H9 (cell line): ENCODE measurements around the gene DCST1. TPM values are rescaled to one million over a fixed set of nuclear protein-coding genes. Genes with fewer than 3 reads are reported as not detected.

Experiments
- DNase-seq: peaks from one replicate; pipeline ENCODE4 v3.0.0-alpha.2; 2017
- H2AFZ ChIP-seq: one replicate; pipeline ENCODE4 v1.6.1; 2013; ENCODE audit warnings: mild to moderate bottlenecking, low read length, control low read depth, moderate library complexity
- H2AK5ac ChIP-seq: 2 replicates; pipeline ENCODE4 v1.6.1; 2013; ENCODE audit warnings: low read length, control low read depth, mixed read lengths; ENCODE audit not compliant: insufficient read length
- H2BK120ac ChIP-seq: one replicate; pipeline ENCODE4 v1.6.1; 2013; ENCODE audit warnings: low read depth, mild to moderate bottlenecking, low read length, control low read depth, inconsistent platforms; ENCODE audit not compliant: poor library complexity, severe bottlenecking
- H2BK12ac ChIP-seq: 2 replicates; pipeline ENCODE4 v1.6.1; 2013; ENCODE audit warnings: low read length, control low read depth, mixed read lengths, low read depth; ENCODE audit not compliant: insufficient read length
- H2BK15ac ChIP-seq: 2 replicates; pipeline ENCODE4 v1.6.1; 2013; ENCODE audit warnings: low read depth, low read length, control low read depth
- H2BK20ac ChIP-seq: one replicate; pipeline ENCODE4 v1.6.1; 2013; ENCODE audit warnings: low read depth, mild to moderate bottlenecking, low read length, control low read depth, inconsistent platforms; ENCODE audit not compliant: poor library complexity, severe bottlenecking
- H2BK5ac ChIP-seq: 2 replicates; pipeline ENCODE4 v1.6.1; 2013; ENCODE audit warnings: low read length, control low read depth, mixed read lengths; ENCODE audit not compliant: insufficient read length
- H3K14ac ChIP-seq: 2 replicates; pipeline ENCODE4 v1.6.1; 2013; ENCODE audit warnings: low read length, control low read depth; ENCODE audit not compliant: insufficient read depth
- H3K18ac ChIP-seq: 2 replicates; pipeline ENCODE4 v1.6.1; 2013; ENCODE audit warnings: low read depth, mild to moderate bottlenecking, mixed read lengths, low read length, control low read depth; ENCODE audit not compliant: insufficient read length
- H3K23ac ChIP-seq: 2 replicates; pipeline ENCODE4 v1.6.1; 2013; ENCODE audit warnings: low read length, control low read depth, mixed read lengths, low read depth; ENCODE audit not compliant: insufficient read length
- H3K23me2 ChIP-seq: 2 replicates; pipeline ENCODE4 v1.6.1; 2013; ENCODE audit warnings: low read depth, mild to moderate bottlenecking, mixed read lengths, low read length, control low read depth; ENCODE audit not compliant: insufficient read length, poor library complexity, severe bottlenecking
- H3K27ac ChIP-seq: 2 replicates; pipeline ENCODE4 v1.5.1; 2013; ENCODE audit warnings: low read length, control low read depth, mixed read lengths, low read depth; ENCODE audit not compliant: insufficient read length
- H3K27me3 ChIP-seq: 2 replicates; pipeline ENCODE4 v1.6.1; 2013; ENCODE audit warnings: low read length, control low read depth, inconsistent platforms; ENCODE audit not compliant: insufficient read depth
- H3K4ac ChIP-seq: 2 replicates; pipeline ENCODE4 v1.6.1; 2013; ENCODE audit warnings: low read depth, mild to moderate bottlenecking, control low read depth, inconsistent platforms, low read length, moderate library complexity
- H3K4me1 ChIP-seq: 2 replicates; pipeline ENCODE4 v1.6.1; 2013; ENCODE audit warnings: low read length, control low read depth, inconsistent platforms; ENCODE audit not compliant: insufficient read depth
- H3K4me2 ChIP-seq: 2 replicates; pipeline ENCODE4 v1.6.1; 2013; ENCODE audit warnings: low read length, control low read depth, mixed read lengths; ENCODE audit not compliant: insufficient read length, insufficient read depth
- H3K56ac ChIP-seq: 2 replicates; pipeline ENCODE4 v1.6.1; 2013; ENCODE audit warnings: low read depth, mild to moderate bottlenecking, mixed read lengths, low read length, control low read depth; ENCODE audit not compliant: insufficient read length
- H3K79me1 ChIP-seq: 2 replicates; pipeline ENCODE4 v1.6.1; 2013; ENCODE audit warnings: low read depth, mild to moderate bottlenecking, moderate library complexity, low read length, control low read depth, inconsistent platforms; ENCODE audit not compliant: insufficient read depth, poor library complexity, severe bottlenecking
- H3K79me2 ChIP-seq: 2 replicates; pipeline ENCODE4 v1.6.1; 2013; ENCODE audit warnings: low read length, control low read depth, inconsistent platforms; ENCODE audit not compliant: insufficient read depth
- H3K9ac ChIP-seq: 2 replicates; pipeline ENCODE4 v1.6.1; 2013; ENCODE audit warnings: low read length, control low read depth, mixed read lengths; ENCODE audit not compliant: insufficient read length; ENCODE audit errors: extremely low read depth
- H3K9me3 ChIP-seq: one replicate; pipeline ENCODE4 v1.6.1; 2013; ENCODE audit warnings: low read depth, low read length, inconsistent platforms; ENCODE audit not compliant: control insufficient read depth
- H3T11ph ChIP-seq: one replicate; pipeline ENCODE4 v1.6.1; 2013; ENCODE audit warnings: mild to moderate bottlenecking, low read length, control low read depth, inconsistent platforms
- H4K20me1 ChIP-seq: one replicate; pipeline ENCODE4 v1.6.1; 2013; ENCODE audit not compliant: control insufficient read depth, insufficient read length, insufficient read depth
- H4K5ac ChIP-seq: 2 replicates; pipeline ENCODE4 v1.6.1; 2013; ENCODE audit warnings: low read depth, mild to moderate bottlenecking, mixed read lengths, low read length, control low read depth; ENCODE audit not compliant: insufficient read length
- H4K8ac ChIP-seq: replicated peaks from 2 replicates; pipeline ENCODE4 v1.6.1; 2013; ENCODE audit warnings: low read length, control low read depth, mixed read lengths, low read depth; ENCODE audit not compliant: insufficient read length
- H4K91ac ChIP-seq: 2 replicates; pipeline ENCODE4 v1.6.1; 2013; ENCODE audit warnings: low read depth, mild to moderate bottlenecking, moderate library complexity, mixed read lengths, low read length, control low read depth; ENCODE audit not compliant: insufficient read length
- H3K27ac Mint-ChIP-seq, 3 experiments: 2 replicates in 2 of 3; 3 replicates in 1 of 3; pipeline ENCODE4 v1.8.0; 2020 to 2021; ENCODE audit warnings: mixed read lengths in 3 of 3, mild to moderate bottlenecking in 1 of 3, moderate library complexity in 1 of 3
- H3K27me3 Mint-ChIP-seq: 2 replicates; pipeline ENCODE4 v1.8.0; 2021; ENCODE audit warnings: low read depth, mild to moderate bottlenecking, moderate library complexity, mixed read lengths
- H3K36me3 Mint-ChIP-seq, 3 experiments: 2 replicates in 2 of 3; 3 replicates in 1 of 3; pipeline ENCODE4 v1.8.0; 2020 to 2021; ENCODE audit warnings: low read depth in 3 of 3, mixed read lengths in 3 of 3; ENCODE audit not compliant: insufficient read depth in 1 of 3
- H3K4me1 Mint-ChIP-seq, 2 experiments: 2 replicates each; pipeline ENCODE4 v1.8.0; 2020; ENCODE audit warnings: mixed read lengths in 2 of 2
- H3K4me3 Mint-ChIP-seq, 2 experiments: 2 replicates in 1 of 2; 3 replicates in 1 of 2; pipeline ENCODE4 v1.8.0; 2020 to 2021; ENCODE audit warnings: mild to moderate bottlenecking in 2 of 2, mixed read lengths in 2 of 2, moderate library complexity in 1 of 2
- H3K9me3 Mint-ChIP-seq, 2 experiments: 2 replicates in 1 of 2; 3 replicates in 1 of 2; pipeline ENCODE4 v1.8.0; 2020; ENCODE audit warnings: mild to moderate bottlenecking in 2 of 2, mixed read lengths in 2 of 2, moderate library complexity in 1 of 2
- WGBS: extraction: QIAGEN DNeasy Blood & Tissue Kit; methylation state at CpG from one replicate; pipeline ENCODE4 v1.1.7; 2013; ENCODE audit warnings: missing lambda C conversion rate, low lambda C conversion rate, mixed read lengths; ENCODE audit not compliant: insufficient read length; ENCODE audit errors: extremely low coverage; 5-methylcytosine and 5-hydroxymethylcytosine counted together
- total RNA-seq: library from RNA; stranded (reverse); gene quantifications from 2 replicates; pipeline ENCODE4 v1.2.1, GENCODE V29; 2021
- TF ChIP-seq, protein P1 (sequence below): fragments of 200-600 bp; sonication (generic); conservative IDR thresholded peaks from 3 replicates; pipeline ENCODE4 v1.8.0; 2021; ENCODE audit warnings: antibody characterized with exemption, mild to moderate bottlenecking

Gene DCST1
- total RNA-seq, 1 experiment from 2014 or later, result not detected

- no CpG with 5 or more reads among the region's 12 CpGs for WGBS
- Mint-ChIP-seq H3K27ac (no peak overlapping the region), H3K9me3 (no peaks in the 10 kb centered on the region; a peak in 1 of 5 replicates)
Observed at GRCh38 chr1:155043301-155043702, 9.7 kb downstream of the DCST1 start.

More at GRCh38 chr1:155043301-155043702, 9.7 kb downstream of the DCST1 start:
- no peak overlapping the region for H4K91ac ChIP-seq
- no peak overlapping the region for H2AFZ ChIP-seq
- H4K8ac ChIP-seq, result no peak overlapping the region
- H4K5ac ChIP-seq, result no peak overlapping the region
- H2AK5ac ChIP-seq, result no peak overlapping the region
- H3K4me1 ChIP-seq, result no peaks in the 10 kb centered on the region
- no peaks in the 10 kb centered on the region for H3K27me3 ChIP-seq
- H2BK5ac ChIP-seq, result no peak overlapping the region
- Mint-ChIP-seq H3K4me3 (no peak overlapping the region), H3K27me3 (peaks cover 25% of the 10 kb centered on the region), H3K36me3 (no peaks in the 10 kb centered on the region; a peak in 1 of 7 replicates), H3K4me1 (peaks cover 12 to 37% of the 10 kb centered on the region in 2 experiments)
- no peaks in the 10 kb centered on the region for H3K23me2 ChIP-seq
- H3K14ac ChIP-seq, result no peak overlapping the region
- no peak overlapping the region for H3K4me2 ChIP-seq
- H3T11ph ChIP-seq, result no peak overlapping the region
- no peak overlapping the region for H2BK120ac ChIP-seq
- H3K56ac ChIP-seq, result no peak overlapping the region
- no peak overlapping the region for H2BK15ac ChIP-seq
- DNase-seq, result no peak
- H3K23ac ChIP-seq, result no peak overlapping the region
- no peak overlapping the region for H3K4ac ChIP-seq
- H3K79me1 ChIP-seq, result no peaks in the 10 kb centered on the region
- peaks cover 2% of the 10 kb centered on the region for H4K20me1 ChIP-seq
- no peaks in the 10 kb centered on the region for H3K79me2 ChIP-seq
- H3K27ac ChIP-seq, result no peak overlapping the region
- no peak overlapping the region for H2BK20ac ChIP-seq
- no peak overlapping the region for H2BK12ac ChIP-seq
- no peak overlapping the region for H3K9ac ChIP-seq
- no peak overlapping the region for H3K18ac ChIP-seq
- TF ChIP-seq, protein P1, sequence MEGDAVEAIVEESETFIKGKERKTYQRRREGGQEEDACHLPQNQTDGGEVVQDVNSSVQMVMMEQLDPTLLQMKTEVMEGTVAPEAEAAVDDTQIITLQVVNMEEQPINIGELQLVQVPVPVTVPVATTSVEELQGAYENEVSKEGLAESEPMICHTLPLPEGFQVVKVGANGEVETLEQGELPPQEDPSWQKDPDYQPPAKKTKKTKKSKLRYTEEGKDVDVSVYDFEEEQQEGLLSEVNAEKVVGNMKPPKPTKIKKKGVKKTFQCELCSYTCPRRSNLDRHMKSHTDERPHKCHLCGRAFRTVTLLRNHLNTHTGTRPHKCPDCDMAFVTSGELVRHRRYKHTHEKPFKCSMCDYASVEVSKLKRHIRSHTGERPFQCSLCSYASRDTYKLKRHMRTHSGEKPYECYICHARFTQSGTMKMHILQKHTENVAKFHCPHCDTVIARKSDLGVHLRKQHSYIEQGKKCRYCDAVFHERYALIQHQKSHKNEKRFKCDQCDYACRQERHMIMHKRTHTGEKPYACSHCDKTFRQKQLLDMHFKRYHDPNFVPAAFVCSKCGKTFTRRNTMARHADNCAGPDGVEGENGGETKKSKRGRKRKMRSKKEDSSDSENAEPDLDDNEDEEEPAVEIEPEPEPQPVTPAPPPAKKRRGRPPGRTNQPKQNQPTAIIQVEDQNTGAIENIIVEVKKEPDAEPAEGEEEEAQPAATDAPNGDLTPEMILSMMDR, result no peak
- no peaks in the 10 kb centered on the region for H3K9me3 ChIP-seq
